ENCODE results near the gene TIMM13.
"Not testable (repeated sequence)": the region's sequence is repeated elsewhere in the genome, so short reads cannot be mapped to it uniquely, and the experiment has no call there.

TIMM13 gene

GRCh38 chr19:2416321-2417097, 10.9 kb downstream of the TIMM13 start:
- no peak for DNase-seq (ENCODE audit: low read depth in 2 of 2, low spot score in 1 of 2)

DNA sequence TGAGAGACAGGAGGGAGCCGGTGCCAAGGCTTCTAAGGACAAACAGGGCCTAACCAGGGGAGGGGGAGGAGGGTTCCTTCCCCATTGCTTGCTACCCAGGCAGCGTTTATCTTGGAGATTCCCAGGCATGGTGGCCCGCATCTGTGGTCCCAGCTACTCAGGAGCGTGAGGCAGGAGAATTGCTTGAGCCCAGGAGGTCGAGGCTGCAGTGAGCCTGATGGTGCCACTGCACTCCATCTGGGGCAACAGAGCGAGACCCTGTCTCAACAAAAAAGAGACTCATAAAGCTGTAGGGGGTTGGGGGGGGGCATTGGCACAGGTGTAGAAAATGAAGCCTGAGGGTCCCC, 11.4 kb downstream of the TIMM13 start:
- DNase-seq (ENCODE audit: low read depth in 2 of 2, low spot score in 1 of 2), result no peak

DNA sequence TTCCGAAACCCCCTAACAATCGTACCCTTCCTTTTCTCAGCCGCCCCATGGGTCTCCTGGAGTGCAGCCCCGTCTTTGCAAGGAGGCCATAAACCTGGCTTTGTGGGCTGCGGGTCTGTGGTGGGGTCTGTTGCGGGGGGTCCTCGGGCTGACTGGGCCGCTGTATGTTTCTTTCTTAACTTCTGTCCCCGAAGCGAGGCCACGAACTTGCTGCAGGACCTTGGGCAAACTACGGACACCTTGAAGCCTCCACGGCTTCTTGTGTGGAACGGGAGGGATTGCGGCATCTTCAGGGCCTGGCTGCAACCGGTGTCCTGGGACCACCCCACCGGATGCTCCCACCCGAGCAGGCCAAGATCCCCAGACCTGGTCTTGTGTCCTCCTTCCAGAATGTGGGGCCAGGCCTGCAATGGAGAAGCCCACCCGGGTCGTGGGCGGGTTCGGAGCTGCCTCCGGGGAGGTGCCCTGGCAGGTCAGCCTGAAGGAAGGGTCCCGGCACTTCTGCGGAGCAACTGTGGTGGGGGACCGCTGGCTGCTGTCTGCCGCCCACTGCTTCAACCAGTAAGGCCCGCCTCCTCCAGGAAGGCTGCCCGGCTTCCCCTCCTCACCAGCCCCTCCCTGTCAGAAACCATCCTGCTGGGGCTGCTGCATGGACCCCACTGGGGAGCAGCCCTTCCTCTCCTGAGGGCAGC, 12.0 kb downstream of the TIMM13 start:
- DNase-seq (ENCODE audit: low read depth in 2 of 2, low spot score in 1 of 2), result no peak

GRCh38 chr19:2413629-2414028, 13.8 kb downstream of the TIMM13 start:
- DNase-seq (ENCODE audit: low read depth in 2 of 2, low spot score in 1 of 2), result no peak

GRCh38 chr19:2413159-2413558, 14.2 kb downstream of the TIMM13 start:
- DNase-seq (ENCODE audit: low read depth in 2 of 2, low spot score in 1 of 2), result no peak

DNA sequence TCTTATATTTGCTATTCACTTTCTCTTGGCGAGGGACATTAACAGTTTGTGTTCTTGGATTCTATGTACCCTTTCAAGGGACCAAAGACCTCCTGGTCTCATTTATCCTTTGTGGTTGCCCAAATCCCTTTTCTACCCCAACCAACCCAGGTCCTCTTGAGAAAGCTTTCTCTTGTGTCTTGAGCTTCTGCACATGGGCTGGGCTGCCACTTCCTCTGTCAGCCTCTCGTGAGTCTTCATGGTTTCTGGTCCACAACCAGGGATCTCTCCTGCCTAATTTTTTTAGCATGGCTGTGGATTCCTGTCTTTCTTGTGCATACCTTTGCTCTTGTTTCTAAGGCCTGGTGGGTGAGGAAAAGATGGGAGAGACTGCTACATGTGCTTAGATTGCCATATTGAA, 14.9 kb downstream of the TIMM13 start:
- DNase-seq (ENCODE audit: low read depth in 2 of 2, low spot score in 1 of 2), result no peak

- DNase-seq (ENCODE audit: low read depth in 2 of 2, low spot score in 1 of 2), result no peak
Measured at GRCh38 chr19:2411709-2412108, 15.7 kb downstream of the TIMM13 start.

GRCh38 chr19:2410023-2410422, 17.4 kb downstream of the TIMM13 start:
- no peak for DNase-seq (ENCODE audit: low read depth in 2 of 2, low spot score in 1 of 2)

- no peak for DNase-seq (ENCODE audit: low read depth in 2 of 2, low spot score in 1 of 2)
Measured at GRCh38 chr19:2409352-2409912, 18.0 kb downstream of the TIMM13 start.

DNA sequence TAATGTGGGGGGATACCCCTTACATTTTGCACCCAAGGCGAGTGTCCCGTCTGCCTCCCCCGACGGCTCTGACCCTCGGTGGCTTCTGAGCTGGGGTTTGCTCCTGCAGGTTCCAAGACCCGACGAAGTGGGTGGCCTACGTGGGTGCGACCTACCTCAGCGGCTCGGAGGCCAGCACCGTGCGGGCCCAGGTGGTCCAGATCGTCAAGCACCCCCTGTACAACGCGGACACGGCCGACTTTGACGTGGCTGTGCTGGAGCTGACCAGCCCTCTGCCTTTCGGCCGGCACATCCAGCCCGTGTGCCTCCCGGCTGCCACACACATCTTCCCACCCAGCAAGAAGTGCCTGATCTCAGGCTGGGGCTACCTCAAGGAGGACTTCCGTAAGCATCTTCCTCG, 19.1 kb downstream of the TIMM13 start:
- DNase-seq (ENCODE audit: low read depth in 2 of 2, low spot score in 1 of 2), result no peak

DNA sequence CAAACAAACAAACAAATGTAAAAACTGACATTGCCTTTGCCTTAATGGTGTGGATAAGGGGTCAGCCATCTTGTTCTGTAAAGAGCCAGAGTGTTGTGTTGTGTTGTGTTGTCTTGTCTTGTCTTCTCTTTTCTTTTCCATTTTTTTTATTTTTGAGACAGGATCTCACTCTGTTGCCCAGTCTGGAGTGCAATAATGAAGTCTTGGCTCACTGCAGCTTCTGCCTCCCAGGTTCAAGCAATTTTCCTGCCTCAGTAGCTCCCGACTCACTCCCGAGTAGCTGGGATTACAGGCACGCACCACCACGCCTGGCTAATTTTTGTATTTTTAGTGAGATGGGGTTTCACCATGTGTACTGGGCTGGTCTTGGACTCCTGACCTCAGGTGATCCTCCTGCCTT, 27.8 kb downstream of the TIMM13 start:
- no peak for DNase-seq (ENCODE audit: low read depth in 2 of 2, low spot score in 1 of 2)

DNA sequence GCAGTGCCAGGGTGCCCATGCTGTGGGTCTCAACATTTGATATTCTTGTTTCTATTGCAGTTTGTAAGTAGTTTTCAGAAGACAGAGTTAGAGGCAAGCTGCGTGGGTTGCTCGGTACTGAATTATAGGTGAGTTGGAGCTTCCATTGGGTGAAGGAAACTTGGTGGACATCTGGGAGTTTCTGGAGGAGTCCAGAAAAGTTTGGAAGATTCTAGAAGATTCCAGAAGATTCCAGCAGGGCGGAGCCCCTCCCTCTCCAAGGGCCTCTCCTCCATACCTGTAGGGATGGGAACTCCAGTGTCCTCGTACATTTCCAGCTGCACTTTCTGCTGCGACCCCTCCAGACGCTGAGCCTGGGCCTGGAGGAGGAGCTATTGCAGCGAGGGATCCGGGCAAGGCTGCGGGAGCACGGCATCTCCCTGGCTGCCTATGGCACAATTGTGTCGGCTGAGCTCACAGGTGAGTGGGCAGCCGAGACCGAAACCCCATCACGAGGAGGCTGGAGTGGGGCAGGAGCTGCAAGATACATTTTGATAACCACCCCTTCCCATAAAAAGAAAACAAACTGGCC, 28.6 kb downstream of the TIMM13 start:
- DNase-seq (ENCODE audit: low read depth in 2 of 2, low spot score in 1 of 2), result no peak

DNA sequence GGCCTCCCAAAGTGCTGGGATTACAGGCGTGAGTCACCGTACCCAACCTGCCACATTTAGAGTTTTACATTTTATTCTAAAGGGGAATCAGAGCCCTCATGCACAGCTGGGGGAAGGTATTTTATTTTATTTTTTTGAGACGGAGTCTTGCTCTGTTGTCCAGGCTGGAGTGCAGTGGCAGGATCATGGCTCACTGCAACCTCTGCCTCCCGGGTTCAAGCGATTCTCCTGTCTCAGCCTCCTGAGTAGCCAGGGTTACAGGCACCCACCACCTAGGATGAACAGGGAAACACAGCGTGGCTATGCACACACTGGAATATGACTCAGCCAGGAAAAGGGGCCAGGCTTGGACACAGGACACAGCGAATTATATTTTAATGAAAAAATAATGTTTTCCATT, 30.2 kb downstream of the TIMM13 start:
- not testable (repeated sequence) for DNase-seq (ENCODE audit: low read depth in 2 of 2, low spot score in 1 of 2)

- DNase-seq (ENCODE audit: low read depth in 2 of 2, low spot score in 1 of 2), result not testable (repeated sequence)
Measured at GRCh38 chr19:2395293-2395829, 32.0 kb downstream of the TIMM13 start.

DNA sequence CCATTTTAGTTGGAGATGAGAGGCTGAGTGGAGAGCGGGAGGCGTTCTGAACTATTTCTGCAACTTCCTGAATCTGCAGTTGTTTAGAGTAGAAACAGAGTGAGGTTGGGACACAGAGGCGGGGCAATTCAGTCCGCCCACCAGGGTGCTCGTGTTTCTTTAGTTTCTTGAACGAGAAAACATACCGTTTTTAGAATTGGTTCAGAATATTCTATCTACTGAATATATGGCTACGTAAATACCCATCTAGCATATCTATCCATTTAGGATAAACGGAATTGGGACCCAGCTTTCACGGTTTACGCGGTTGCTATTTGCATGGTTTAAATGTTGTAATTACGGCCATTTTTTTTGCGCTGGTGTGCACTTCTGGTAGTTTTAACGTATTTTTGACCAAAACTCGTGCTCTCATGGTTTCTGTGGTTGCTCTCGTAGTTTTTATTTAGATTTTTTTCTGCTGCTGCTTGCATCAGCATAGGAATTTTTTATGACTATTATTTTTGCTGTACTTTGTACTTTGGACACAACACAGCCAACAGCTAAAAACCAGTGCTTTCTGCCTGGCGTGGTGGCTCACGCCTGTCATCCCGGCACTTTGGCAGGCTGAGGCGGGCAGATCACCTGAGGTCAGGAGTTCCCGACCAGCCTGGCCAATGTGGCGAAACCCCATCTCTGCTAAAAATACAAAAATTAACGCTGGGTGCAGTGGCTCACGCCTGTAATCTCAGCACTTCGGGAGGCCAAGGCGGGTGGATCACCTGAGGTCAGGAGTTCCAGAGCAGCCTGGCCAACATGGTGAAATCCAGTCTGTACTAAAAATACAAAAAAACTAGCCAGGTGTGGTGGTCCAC, 32.7 kb downstream of the TIMM13 start:
- no peak for DNase-seq (ENCODE audit: low read depth in 2 of 2, low spot score in 1 of 2)

DNA sequence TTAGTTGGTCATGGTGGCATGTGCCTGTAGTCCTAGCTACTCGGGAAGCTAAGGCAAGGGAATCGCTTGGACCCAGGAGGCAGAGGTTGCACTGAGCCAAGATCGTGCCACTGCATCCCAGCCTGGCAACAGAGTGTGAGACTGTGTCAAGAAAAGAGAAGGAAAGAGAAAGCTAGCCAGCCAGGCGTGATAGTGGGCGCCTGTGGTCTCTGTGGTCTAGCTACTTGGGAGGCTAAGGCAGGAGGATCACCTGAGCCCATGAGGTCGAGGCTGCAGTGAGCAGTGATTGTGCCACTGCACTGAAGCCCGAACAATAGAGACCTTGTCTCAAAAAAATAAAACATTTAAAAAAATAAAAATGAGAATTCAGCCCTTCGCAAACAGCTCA, 33.3 kb downstream of the TIMM13 start:
- DNase-seq (ENCODE audit: low read depth in 2 of 2, low spot score in 1 of 2), result no peak

DNA sequence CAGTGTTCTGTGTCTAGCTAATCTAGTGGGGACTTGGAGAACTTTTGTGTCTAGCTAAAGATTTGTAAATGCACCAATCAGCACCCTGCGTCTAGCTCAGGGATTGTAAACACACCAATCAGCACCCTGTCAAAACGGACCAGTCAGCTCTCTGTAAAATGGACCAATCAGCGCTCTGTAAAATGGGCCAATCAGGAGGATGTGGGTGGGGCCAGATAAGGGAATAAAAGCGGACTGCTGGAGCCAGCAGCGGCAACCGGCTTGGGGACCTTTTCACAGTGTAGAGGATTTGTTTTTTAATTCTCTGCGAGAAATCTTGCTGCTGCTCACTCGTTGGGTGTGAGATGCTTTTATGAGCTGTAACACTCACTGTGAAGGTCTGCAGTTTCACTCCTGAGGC, 34.5 kb downstream of the TIMM13 start:
- DNase-seq (ENCODE audit: low read depth in 2 of 2, low spot score in 1 of 2), result not testable (repeated sequence)

DNA sequence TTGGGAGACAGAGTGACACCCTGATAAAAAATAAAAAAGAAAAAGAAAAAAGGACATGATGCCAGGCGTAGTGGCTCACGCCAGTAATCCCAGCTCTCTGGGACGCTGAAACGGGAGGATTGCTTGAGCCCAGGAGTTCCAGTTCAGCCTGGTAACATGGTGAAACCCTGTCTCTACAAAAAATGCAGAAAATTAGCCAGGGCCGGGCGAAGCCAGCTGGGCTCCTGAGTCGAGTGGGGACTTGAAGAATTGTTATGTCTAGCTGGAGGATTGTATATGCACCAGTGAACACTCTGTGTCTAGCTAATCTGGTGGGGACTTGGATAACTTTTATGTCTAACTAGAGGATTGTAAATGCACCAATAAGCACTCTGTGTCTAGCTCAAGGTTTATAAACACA, 35.0 kb downstream of the TIMM13 start:
- DNase-seq (ENCODE audit: low read depth in 2 of 2, low spot score in 1 of 2), result no peak

GRCh38 chr19:2391118-2391725, 36.2 kb downstream of the TIMM13 start:
- no peak for DNase-seq (ENCODE audit: low read depth in 2 of 2, low spot score in 1 of 2)

GRCh38 chr19:2389594-2389993, 37.8 kb downstream of the TIMM13 start:
- DNase-seq (ENCODE audit: low read depth in 2 of 2, low spot score in 1 of 2), result no peak
